CMK (cell line): ENCODE data around the gene UBR3.
"Not testable (repeated sequence)": the region's sequence is repeated elsewhere in the genome, so short reads cannot be mapped to it uniquely, and the experiment has no call there.

Source experiments
- DNase-seq: peaks from one replicate; pipeline ENCODE4 v3.0.0-alpha.2; 2010; ENCODE audit warnings: low read depth

UBR3 gene

DNA sequence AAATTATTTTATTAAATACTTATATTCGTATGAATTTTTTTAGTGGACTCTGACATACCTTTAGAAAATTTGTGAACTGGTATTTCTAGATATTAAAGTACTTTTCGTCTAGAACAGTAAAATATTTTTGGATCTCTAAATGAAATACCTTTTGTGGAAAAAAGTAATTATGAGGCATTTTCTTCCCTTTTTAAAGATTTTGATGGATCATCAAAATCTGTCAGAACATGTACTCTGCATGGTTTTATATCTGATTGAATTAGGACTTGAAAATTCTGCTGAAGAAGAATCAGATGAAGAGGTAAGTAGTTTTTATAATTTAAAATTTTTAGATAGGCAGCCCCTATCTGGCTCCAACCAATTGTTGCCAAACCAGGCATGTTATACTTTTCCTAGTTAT, 118.8 kb downstream of the UBR3 start:
- no peak for DNase-seq

DNA sequence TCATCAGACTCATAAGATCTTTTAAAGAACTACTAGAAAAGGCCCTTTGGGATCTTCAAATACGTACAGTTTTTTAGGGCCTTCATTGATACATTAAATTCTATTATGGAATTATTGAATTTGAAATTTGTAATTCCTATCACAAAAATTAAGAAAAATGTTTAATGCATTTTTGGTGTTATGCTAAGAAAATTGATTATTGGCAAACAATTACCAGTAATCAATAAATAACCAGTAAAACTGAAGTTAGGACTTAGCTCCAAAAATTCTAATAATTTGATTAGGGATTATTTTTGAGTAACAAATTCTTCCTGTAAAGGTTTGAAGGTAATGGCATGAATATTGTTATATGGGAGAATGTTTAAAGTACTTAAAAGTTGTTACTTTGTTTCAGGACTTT, 119.3 kb downstream of the UBR3 start:
- DNase-seq, result no peak

DNA sequence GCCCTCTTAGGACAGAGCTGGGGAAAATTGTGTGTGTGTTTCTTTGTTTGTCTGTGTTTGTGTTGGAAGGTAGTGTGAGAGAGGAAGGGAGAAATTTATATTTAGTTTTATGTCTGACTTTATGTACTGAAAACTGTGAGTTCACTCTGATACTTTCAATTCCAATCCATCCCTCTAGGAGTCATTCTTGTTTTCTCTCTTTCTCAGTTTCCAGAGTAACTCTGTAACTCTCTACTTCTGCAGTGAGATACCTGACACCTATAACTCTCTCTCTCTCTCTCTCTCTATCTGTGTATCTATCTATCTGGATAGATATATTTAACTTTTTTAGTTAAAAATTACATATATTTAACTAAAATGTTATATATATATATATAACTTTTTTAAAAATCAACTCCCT, 128.7 kb downstream of the UBR3 start:
- no peak for DNase-seq

DNA sequence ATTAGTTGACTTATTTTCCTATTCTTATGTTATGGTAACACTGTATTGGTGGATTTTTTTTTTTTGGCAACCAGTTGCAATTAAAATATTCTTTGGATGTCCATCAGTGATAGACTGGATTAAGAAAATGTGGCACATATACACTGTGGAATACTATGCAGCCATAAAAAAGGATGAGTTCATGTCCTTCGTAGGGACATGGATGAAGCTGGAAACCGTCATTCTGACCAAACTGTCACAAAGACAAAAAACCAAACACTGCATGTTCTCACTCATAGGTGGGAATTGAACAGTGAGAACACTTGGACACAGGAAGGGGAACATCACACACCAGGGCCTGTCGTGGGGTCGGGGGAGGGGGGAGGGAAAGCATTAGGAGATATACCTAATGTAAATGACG, 130.0 kb downstream of the UBR3 start:
- not testable (repeated sequence) for DNase-seq

DNA sequence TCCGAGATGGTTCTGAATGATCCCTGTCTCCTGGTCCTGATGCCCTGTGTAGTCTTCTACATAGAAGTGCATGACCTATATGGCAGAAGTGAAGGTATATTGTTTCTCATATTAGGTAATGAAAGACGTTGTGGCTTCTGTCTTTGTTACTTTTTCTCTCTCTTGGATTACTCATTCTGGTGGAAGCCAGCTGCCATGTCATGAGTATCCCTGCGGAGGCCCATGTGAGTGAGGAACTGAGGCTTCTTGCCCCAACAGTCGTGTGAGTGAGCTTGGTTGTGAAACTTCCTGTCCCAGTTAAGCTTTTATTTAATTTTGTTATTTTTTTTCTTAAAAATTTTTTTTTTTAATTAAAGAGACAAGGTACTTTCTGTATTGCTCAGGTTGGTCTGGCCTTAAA, 134.7 kb downstream of the UBR3 start:
- no peak for DNase-seq

DNA sequence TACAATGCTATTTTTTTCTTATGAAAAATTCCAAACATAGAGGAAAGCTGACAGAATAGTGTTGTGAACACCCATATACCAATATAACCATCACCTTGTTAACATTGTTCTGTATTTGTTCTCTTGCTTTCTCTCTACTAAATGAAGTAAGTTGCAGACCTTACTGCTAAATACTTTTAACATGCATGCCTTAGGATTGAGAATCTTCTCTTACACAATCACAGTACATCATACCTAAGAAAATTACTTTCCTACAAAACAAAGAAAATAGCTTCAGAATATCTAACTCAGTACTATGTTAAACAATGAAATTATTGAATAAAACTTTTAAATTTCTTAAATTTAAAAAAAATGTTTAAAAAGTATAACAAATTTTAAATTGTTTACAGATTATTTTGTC, 136.5 kb downstream of the UBR3 start:
- no peak for DNase-seq

DNA sequence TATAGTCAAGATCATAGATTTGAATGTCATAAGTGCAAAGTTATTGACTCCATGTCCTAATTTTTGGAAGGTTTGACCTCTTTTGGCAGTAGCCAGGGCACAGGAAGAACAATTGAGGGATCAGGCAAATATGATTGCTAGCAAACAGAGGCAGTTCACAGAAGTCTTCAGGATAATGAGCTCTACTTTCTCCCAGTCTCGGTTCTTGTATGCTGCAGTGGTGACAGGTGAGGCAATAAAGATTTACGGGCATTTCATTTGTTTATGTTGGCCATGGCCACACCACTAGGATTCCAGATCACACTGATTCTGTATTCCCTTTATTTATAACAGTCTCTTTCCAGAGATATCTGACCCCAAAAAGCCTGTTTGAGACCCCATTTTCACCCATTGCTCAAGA, 137.5 kb downstream of the UBR3 start:
- no peak for DNase-seq

DNA sequence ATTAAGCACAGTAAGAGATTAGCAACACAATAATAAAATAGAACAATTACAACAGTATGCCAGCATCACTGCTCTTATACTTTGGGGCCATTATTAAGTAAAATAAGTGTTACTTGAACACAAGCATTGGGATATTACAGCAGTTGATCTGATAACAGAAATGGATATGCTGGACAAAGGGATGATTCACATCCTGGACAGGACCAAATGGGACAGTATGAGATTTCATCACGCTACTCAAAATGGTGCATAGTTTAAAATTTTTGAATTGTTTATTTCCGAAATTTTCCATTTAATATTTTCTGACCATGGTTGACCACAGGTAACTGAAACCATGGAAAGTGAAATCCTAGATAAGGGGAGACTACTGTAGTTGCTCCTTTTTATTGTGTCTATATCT, 138.2 kb downstream of the UBR3 start:
- DNase-seq, result no peak

DNA sequence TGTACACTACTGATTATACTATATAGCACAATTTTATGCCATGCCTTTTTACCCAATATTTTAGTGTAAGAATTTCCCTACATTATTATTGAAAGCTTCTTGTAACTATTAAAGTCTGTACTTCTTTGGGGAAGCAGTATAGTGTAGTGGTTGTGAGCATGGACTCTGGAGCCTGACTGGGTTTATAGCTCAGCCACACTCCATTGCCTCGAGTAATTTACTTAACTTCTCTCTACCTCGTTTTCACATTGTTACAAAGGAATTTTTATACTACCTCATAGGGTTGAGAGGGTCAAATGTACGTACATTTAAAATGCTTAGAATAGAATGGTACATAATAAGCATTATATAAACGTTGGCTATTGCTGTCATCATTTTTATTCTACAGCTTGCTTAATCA, 139.2 kb downstream of the UBR3 start:
- no peak for DNase-seq

DNA sequence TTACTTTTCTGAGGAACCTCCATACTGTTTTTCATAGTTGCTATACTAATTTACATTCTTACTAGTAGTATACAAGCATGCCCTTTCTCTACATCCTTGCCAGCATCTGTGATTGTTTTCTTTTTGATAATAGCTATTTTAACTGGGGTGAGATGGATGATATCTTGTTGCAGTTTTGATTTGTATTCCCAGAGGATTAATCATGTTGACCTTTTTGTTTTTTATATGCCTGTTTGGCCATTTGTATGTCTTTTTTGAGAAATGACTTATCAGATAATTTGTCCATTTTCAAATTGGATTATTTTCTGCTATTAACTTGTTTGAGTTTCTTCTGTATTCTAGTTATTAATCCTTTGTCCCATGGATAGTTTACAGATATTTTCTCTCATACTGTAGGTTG, 141.5 kb downstream of the UBR3 start:
- DNase-seq, result no peak

DNA sequence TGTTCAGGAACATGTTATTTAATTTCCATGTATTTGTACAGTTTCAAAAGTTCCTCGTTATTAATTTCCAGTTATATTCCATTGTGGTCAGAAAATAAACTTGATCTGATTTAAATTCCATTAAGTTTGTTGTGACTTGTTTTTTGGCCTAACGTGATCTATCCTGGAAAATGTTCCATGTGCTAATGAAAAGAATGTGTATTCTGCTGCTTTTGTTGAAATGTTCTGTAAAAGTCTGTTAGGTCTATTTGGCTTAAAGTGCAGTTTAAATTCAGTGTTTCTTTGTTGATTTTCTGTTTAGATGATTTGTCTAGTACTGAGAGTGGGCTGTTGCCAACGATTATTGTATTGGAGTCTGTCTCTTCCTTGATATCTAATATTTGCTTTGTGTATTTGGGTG, 148.0 kb downstream of the UBR3 start:
- DNase-seq, result no peak

DNA sequence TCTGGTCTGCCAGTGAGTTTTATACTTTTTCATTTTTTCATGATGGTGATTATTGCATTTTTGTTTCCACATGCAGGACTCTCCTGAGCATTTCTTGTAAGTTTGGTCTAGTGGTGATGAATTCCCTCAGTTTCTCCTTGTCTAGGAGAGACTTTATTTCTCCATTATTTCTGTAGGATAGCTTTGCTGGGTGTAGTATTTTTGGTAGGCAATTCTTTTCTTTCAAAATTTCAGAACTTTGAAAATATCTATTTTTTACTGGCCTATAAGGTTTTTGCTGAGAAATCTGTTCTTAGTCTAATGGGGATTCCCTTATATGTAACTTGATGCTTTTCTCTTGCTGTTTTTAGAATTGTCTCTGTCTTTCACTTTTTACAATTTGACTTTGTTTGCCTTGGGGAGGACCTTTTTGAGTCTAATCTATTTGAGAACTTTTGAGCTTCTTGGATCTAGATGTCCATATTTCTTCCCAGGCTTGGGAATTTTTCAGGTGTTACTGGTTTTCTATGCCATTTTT, 149.1 kb downstream of the UBR3 start:
- no peak for DNase-seq

DNA sequence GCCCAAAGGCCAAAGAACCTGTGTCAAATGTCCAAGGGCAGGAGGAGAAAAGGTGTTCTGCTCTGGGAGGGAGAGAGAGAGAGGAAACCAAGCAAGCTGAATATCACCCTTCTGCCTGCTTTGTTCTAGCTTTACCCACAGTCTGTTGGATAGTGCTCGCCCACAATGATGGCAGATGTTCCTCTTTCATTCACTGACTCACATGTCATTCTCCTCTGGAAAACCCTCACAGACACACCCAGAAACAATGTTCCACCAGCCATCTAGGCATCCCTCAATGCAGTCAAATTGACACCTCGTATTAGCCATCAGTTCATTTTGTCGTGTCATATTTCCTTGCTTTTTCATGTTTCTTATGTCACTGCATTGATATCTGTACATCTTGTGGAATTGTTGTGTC, 150.3 kb downstream of the UBR3 start:
- no peak for DNase-seq

DNA sequence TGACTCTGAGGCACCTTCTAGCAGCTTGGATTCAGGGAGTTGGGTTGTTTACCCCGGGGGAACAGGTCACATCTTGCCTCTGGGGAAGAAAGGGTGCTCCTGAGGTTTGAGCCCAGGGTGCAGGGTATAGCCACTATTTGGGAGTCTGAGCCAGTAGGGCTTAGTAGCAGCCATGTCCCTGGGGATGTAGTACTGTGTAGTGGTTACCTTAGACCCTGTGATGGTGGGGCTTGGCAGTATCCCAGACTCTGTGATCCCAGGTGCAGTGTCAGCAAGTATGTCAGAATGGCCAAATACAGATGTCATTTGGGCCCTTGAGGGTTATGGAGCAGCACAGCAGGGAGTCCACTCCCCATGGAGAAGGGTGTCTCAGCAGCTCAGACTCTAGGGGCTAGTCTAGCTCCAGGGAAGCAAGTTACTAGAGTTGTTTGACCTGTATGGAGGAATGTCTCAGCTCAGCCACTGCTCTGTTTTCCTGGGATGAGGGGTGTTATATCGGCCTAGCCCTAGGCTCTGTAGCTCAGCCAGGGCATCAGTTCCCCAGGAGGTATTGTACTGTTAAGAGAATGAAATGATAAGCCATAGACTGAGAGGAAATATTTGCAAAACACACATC, 151.3 kb downstream of the UBR3 start:
- DNase-seq, result no peak

DNA sequence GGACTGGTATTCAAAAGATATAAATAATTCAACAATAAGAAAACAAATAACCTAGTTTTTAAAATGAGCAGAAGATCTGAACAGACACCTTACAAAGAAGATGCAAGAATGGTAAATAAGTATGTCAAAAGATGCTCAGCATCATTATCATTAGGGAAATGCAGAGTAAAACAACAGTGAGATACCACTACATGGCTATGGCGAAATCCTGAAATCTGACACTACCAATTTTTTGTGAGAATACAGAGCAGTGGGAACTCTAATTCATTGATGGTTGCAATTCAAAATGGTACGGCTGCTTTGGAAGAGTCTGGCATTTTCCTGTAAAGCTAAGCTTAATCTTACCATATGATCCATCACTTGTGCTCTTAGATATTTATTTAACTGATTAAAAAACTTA, 151.8 kb downstream of the UBR3 start:
- no peak for DNase-seq

DNA sequence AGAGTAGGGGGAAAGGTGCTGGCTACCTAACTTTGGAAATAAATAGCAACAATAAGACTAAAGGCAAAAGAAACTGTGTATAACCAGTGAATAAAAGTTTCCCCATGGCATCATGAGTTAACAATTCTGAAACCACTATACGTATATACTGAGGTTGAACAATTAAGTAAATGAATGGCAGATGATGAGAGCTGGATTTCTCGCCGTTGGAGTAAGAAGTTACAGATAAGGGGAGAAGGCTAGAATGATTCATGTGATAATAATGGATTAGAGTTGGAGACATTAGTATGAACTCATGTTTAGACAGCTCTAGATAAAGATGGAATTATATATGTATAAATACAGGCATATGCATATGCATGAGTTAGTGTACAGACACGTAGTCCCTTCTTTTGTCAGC, 152.7 kb downstream of the UBR3 start:
- DNase-seq, result no peak

DNA sequence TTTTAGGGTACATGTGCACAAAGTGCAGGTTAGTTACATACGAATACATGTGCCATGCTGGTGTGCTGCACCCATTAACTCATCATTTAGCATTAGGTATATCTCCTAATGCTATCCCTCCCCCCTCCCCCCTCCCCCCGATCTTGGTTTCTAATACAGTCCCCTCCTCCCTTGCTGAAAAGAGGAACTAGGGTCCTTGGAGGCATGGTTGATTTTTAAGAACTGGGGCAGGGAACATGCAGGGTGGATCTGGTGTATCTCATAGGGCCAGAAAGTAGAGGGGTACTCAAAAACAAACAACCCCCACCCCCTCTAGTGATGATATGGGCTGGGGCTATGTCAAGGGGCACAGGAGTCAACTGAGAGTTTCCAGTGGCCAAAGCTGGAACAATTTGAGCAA, 153.4 kb downstream of the UBR3 start:
- no peak for DNase-seq

DNA sequence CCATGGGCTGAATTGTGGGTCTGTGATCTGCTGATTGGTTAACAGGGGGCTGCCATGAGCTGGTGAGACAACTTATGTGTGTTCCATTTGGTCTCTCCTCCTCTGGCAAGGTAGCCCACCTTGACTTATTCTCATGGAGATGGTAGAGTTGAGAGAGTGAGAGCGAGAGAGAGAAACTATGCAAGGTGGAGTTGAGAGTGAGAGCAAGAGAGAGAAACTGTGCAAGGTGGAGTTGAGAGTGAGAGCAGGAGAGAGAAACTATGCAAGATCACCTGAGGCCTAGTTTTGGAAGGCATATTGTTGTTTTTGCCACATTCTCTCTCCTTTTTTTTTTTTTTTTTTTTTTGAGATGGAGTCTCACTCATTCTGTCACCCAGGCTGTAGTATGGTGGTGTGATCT, 155.7 kb downstream of the UBR3 start:
- DNase-seq, result no peak

DNA sequence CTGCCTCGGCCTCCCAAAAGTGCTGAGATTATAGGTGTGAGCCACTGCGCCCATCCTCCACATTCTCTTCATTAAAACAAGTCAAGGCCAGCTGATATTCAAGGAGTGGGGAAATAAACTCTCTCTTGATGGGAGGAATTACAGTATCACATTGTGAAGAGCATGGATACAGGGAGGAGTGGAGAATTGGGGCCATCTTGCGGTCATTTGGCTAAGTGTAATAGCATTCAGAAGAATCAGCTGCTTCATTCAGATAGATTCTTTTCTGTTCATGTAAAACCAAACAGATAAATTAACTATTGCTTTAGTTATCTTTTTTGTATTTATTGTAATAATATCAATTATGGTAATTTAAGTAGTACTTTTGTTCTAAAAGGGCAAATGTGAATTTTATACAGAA, 156.3 kb downstream of the UBR3 start:
- no peak for DNase-seq

DNA sequence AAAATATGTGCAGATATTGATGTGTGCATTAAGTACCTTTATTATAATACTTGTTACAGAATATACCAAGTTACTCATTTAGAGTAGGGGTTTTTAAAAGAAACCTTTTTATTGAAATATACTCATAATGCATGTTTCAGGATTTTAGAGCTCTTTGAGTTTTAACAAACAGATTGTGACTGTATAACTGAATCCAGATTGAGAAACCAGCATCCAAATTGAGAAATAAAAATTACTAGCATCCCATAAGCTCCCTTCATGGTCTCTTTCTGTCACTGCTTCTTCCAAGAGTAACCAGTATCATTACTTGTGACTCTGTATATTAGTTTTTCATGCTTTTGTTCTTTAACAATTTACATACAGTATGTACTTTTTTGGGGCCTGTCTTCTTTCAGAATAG, 156.9 kb downstream of the UBR3 start:
- DNase-seq, result no peak

DNA sequence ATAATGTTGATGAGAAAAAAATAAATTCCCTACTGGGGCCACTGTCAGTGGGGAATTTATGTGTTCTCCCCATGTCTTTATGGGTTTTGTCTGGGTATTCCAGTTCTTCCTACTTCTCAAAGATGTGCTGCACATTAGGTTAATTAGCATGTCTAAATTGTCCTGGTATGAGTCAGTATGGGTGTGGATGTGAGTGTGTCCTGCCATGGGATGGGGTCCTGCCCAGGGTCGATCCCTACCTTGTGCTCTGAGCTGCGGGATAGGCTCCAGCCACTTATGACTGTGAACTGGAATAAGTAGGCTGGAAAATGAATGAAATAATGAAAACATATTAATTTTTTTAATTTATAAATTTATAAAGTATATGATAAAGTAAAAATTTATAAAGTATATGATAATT, 167.5 kb downstream of the UBR3 start:
- DNase-seq, result no peak

DNA sequence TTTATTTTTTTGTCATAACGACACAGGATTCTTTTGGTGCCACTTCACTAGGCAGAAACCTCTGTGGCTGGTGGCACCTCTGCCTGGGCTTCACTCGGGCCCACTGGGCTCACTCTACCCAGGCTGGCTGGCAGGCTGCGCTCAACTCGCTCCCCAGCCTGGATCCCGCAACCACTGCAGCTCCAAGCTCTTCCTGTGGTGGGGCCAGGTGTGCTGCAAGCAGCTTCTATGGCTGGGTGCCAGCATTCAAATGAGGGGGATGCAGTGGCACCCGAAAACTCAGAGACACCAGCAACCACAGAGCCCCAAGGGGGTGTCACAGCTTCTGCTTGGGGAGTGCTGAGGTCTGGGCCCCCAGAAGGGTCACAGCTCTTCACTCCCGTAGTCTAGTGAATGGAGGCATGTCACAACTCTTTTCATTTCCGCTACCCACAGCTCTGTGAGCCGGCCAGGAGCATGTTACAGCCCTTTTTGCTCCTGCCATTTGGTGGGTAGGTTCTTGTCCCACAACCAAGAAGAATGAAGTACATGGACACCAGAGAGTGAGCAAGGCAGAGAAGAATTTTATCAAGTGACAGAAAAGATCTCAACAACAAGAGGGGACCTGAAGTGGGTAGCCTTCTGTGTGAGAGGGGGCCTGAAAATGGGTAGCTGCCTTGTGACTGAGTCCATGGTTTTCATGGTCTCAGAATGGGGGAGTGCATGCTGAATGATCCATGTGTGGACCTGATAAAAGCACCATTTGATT, 170.1 kb downstream of the UBR3 start:
- DNase-seq, result no peak

DNA sequence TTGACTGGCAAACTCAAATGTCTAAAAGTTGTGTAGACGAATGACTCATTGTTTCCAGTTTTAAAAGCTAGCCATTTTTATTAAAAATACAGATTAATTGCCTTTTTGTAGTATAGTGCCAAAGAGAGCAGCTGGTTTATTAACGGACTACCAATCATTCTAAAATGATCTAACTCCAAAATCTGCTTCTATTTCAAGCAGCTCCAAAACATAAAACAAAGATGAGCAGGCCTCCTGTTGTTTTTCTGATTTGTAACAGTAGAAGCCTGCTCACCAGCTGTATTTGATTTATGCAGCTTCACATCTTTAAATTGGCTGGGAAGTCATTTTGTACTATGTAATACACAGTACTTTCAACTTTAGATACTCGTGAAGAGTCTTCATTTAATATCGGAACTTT, 171.8 kb downstream of the UBR3 start:
- DNase-seq, result no peak

DNA sequence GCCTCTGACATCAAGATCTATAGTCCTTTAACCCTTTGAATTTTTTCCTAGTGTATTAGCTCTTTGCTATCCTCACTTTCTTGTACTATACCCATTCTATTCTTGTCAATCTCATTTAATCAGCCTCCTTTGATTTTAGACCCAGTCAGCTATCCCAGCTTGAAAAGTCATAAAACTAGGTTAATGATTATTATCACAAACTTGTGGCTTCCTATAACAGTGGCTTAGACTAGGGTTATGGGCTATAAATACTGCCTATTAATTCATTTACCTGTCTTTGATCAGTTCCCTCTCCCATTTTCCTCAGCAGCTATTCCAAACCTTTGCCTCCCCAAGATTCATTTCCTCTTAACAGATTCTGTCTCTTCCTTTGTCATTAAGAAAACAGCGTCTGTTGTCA, 174.8 kb downstream of the UBR3 start:
- DNase-seq, result no peak
